Mesangial cell (primary cell): ENCODE results near the gene ZNF443. TPM values are rescaled to one million over a fixed set of nuclear protein-coding genes. Genes with fewer than 3 reads are reported as not detected.

Experiments used
- total RNA-seq: library from RNA; depleted of rRNA; stranded (reverse); fragments of >200 nt; gene quantifications from 2 replicates; pipeline ENCODE4 v1.2.3, GENCODE V29; 2015

The ZNF443 gene
- total RNA-seq: 1.9 and 2.0 TPM in 2 replicates

GRCh38 chr19:12440541-12441316 lies at the start of gene ZNF443:
Gene ZNF443 (minus strand): TSS chr19:12441021. CDS start chr19:12440914, 107 bp downstream.

GRCh38 chr19:12484371-12485051 lies 43.7 kb upstream of the ZNF443 start, which contains the start of gene ZNF709:
Gene ZNF709 (minus strand): TSS chr19:12484816. CDS start chr19:12484657, 159 bp downstream.

GRCh38 chr19:12400633-12401502 lies 40.0 kb downstream of the ZNF443 start, which contains the start of gene ZNF799:
Gene ZNF799 (minus strand): TSS chr19:12401271. CDS start chr19:12401070, 201 bp downstream.

Other genes starting within 250 kb of the ZNF443 start
- gene ZNF44, start 146.1 kb downstream of the ZNF443 start, total RNA-seq: 1.1 and 3.8 TPM in 2 replicates
- 0.63 and 0.65 TPM in 2 replicates for gene ZNF563, start 107.4 kb downstream of the ZNF443 start, total RNA-seq
- 0.16 and 0.25 TPM in 2 replicates for gene ZNF442, start 75.3 kb downstream of the ZNF443 start, total RNA-seq
- gene ZNF799, start 39.8 kb downstream of the ZNF443 start, total RNA-seq: 1.9 and 2.3 TPM in 2 replicates
- 0.81 and 1.6 TPM in 2 replicates for gene ZNF709, start 43.8 kb upstream of the ZNF443 start, total RNA-seq
- gene ZNF564, start 110.5 kb upstream of the ZNF443 start, total RNA-seq: 2.3 and 2.9 TPM in 2 replicates
- gene ZNF490, start 169.8 kb upstream of the ZNF443 start, total RNA-seq: 2.4 and 4.2 TPM in 2 replicates
- gene ZNF791, start 169.9 kb upstream of the ZNF443 start, total RNA-seq: 6.0 and 8.1 TPM in 2 replicates
- 44.3 and 78.7 TPM in 2 replicates for gene MAN2B1, start 225.7 kb upstream of the ZNF443 start, total RNA-seq
- gene WDR83, start 225.8 kb upstream of the ZNF443 start, total RNA-seq: 8.5 and 10.4 TPM in 2 replicates
- gene DHPS, start 240.9 kb upstream of the ZNF443 start, total RNA-seq: 65.2 and 76.4 TPM in 2 replicates
- gene GNG14, start 247.0 kb upstream of the ZNF443 start, total RNA-seq: not detected in 2 replicates